ENCODE measurements around the gene SNX24. TPM values are rescaled to one million over a fixed set of nuclear protein-coding genes. Genes with fewer than 3 reads are reported as not detected.

SNX24 gene
- total and polyA plus RNA-seq, 5 donors from 2014 or later: 7.8 to 22.0 (median 11.1) TPM

DNA sequence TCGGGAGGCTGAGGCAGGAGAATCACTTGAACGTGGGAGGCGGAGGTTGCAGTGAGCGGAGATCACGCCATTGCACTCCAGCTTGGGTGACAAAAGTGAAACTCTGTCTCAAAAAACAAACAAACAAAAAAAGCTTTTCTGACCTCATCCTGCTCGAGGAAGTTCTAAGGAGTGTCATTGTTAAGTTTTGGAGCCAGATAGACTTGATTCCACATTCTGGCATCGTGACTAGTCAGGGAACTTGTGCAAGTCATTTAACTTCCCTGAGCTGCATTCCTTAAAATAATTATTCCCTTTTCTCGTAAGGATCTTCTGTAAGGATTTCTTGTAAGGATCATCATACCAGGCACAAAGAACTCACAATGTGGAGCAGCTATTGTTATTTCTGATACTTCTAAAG, 26.2 kb downstream of the SNX24 start:
- Mint-ChIP-seq H3K27ac (no peak overlapping the region), H3K36me3 (peaks cover 1% of the 10 kb centered on the region), H3K9me3 (peaks cover 0 to 2% (median 0%) of the 10 kb centered on the region in 7 donors), H3K4me1 (peaks cover 0 to 7% (median 2%) of the 10 kb centered on the region in 4 donors), H3K4me3 (no peak overlapping the region), H3K27me3 (no peaks in the 10 kb centered on the region)
- no peaks in the 10 kb centered on the region for H3K9me3 ChIP-seq (ENCODE audit: control insufficient read depth in 2 of 2, low read length in 2 of 2)
- H3K36me3 ChIP-seq (ENCODE audit: control insufficient read depth, insufficient read depth, low read length): peaks cover 2% of the 10 kb centered on the region
- H3K4me3 ChIP-seq (ENCODE audit: low read depth, low read length): no peak overlapping the region
- DNase-seq (no peak), ATAC-seq (ENCODE audit: low read depth in 2 of 2) (no peak)
- H3K27ac ChIP-seq (ENCODE audit: insufficient read depth, low read length, poor library complexity, severe bottlenecking): no peak overlapping the region
- H3K27me3 ChIP-seq (ENCODE audit: control insufficient read depth, insufficient read depth, low read length): no peaks in the 10 kb centered on the region
- H3K4me1 ChIP-seq (ENCODE audit: control insufficient read depth, insufficient read depth, low read length, poor library complexity, severe bottlenecking): no peaks in the 10 kb centered on the region

DNA sequence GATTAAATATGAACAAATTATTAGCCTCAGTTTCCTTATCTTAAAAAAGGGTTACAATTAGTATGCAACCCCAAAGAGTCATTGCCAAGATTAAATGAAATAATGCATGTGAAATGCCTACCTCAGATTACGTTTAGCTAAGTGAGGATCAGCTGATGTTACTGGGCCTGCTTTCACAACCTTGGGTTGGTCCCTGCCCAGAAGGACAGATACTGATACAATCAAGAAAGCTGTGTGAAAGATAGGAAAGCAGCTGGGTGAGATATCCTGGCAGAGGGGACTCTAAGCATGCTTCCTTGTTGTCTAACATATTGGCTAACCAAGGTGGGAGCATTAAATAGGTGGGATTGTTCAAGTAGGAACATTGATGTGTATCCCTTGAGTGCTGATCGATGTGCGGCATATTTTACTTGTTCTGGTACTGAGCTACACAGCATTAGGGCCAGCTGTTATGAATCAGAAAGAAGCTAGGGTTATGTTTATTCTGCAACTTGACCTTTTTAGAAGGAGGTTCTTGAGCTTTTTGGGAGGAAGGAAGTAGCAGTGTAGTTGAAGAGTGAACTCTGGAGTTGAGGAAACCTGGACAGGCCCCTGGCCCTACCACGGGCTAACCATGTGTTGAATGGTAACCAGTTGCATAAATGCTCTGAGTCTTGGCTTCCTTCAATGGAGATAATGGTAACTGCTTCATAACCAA, 28.9 kb downstream of the SNX24 start:
- no peaks in the 10 kb centered on the region for H3K27me3 ChIP-seq (ENCODE audit: control insufficient read depth, insufficient read depth, low read length)
- Mint-ChIP-seq H3K4me1 (peaks cover 0 to 23% (median 5%) of the 10 kb centered on the region in 4 donors), H3K4me3 (no peak overlapping the region), H3K27ac (no peak overlapping the region), H3K9me3 (peaks cover 0 to 2% (median 0%) of the 10 kb centered on the region in 7 donors), H3K27me3 (no peaks in the 10 kb centered on the region), H3K36me3 (peaks cover 6% of the 10 kb centered on the region)
- DNase-seq: no peak
- no peaks in the 10 kb centered on the region for H3K9me3 ChIP-seq (ENCODE audit: control insufficient read depth in 2 of 2, low read length in 2 of 2)
- no peaks in the 10 kb centered on the region for H3K36me3 ChIP-seq (ENCODE audit: control insufficient read depth, insufficient read depth, low read length)
- H3K27ac ChIP-seq (ENCODE audit: insufficient read depth, low read length, poor library complexity, severe bottlenecking): no peak overlapping the region
- H3K4me3 ChIP-seq (ENCODE audit: low read depth, low read length): no peak overlapping the region
- H3K4me1 ChIP-seq (ENCODE audit: control insufficient read depth, insufficient read depth, low read length, poor library complexity, severe bottlenecking): no peaks in the 10 kb centered on the region
- no peak for ATAC-seq (ENCODE audit: low read depth in 2 of 2)

DNA sequence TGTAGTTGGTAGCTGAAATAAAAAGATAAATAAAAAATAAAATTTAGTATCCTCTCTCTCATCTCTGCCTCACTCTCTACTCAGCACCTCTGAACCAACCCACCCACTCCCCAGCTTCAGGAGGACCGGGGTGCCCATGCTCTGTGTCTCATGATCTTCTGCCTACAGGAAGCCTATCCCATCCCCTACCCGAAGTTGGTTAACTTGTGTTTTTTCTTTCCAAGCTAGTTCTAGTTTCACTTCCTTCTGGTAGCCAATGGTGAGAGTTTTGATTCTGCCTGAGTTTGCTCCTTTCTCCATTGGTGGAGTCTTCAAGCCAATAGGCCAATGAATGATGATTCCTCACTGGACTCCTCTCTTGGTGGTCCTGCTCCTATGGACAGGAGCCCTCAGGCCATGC, 32.1 kb downstream of the SNX24 start:
- H3K27ac ChIP-seq (ENCODE audit: insufficient read depth, low read length, poor library complexity, severe bottlenecking): no peak overlapping the region
- H3K36me3 ChIP-seq (ENCODE audit: control insufficient read depth, insufficient read depth, low read length): no peaks in the 10 kb centered on the region
- H3K4me3 ChIP-seq (ENCODE audit: low read depth, low read length): no peak overlapping the region
- H3K36me3 Mint-ChIP-seq: peaks cover 6% of the 10 kb centered on the region
- peaks cover 1 to 18% (median 5%) of the 10 kb centered on the region in 4 donors for H3K4me1 Mint-ChIP-seq
- no peaks in the 10 kb centered on the region for H3K27me3 ChIP-seq (ENCODE audit: control insufficient read depth, insufficient read depth, low read length)
- no peak overlapping the region for H3K4me3 Mint-ChIP-seq
- ATAC-seq (ENCODE audit: low read depth in 2 of 2) (no peak), DNase-seq (no peak)
- no peaks in the 10 kb centered on the region for H3K4me1 ChIP-seq (ENCODE audit: control insufficient read depth, insufficient read depth, low read length, poor library complexity, severe bottlenecking)
- no peaks in the 10 kb centered on the region for H3K27me3 Mint-ChIP-seq
- H3K9me3 ChIP-seq (ENCODE audit: control insufficient read depth in 2 of 2, low read length in 2 of 2): no peaks in the 10 kb centered on the region
- H3K9me3 Mint-ChIP-seq: peaks cover 0 to 2% (median 0%) of the 10 kb centered on the region in 7 donors
- H3K27ac Mint-ChIP-seq: no peak overlapping the region

DNA sequence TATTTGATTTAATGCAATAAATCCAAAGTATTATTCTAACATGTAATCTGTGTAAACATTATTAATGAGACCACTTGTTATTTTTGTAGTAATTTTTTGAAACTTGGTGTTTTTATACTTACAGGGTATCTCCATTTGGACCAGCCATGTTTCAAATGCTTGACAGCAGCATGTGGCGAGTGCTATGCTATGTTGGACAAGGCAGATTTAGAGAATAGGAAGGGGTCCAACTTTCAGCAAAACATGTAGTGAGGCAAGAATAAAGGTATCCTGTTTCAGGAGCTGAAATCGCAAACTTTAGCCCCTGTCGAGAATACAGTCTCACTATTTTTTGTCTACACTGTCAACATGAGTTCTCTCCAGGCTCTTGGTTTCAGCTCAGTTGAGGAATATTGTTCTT, 33.7 kb downstream of the SNX24 start:
- Histone ChIP-seq H3K4me3 (ENCODE audit: low read depth, low read length) (no peak overlapping the region), H3K4me1 (ENCODE audit: control insufficient read depth, insufficient read depth, low read length, poor library complexity, severe bottlenecking) (no peaks in the 10 kb centered on the region), H3K9me3 (ENCODE audit: control insufficient read depth in 2 of 2, low read length in 2 of 2) (no peaks in the 10 kb centered on the region), H3K36me3 (ENCODE audit: control insufficient read depth, insufficient read depth, low read length) (no peaks in the 10 kb centered on the region), H3K27ac (ENCODE audit: insufficient read depth, low read length, poor library complexity, severe bottlenecking) (no peak overlapping the region), H3K27me3 (ENCODE audit: control insufficient read depth, insufficient read depth, low read length) (no peaks in the 10 kb centered on the region)
- Mint-ChIP-seq H3K4me1 (peaks cover 5 to 24% (median 6%) of the 10 kb centered on the region in 4 donors), H3K4me3 (no peak overlapping the region), H3K27me3 (no peaks in the 10 kb centered on the region), H3K9me3 (peaks cover 0 to 2% (median 0%) of the 10 kb centered on the region in 7 donors), H3K36me3 (peaks cover 6% of the 10 kb centered on the region), H3K27ac (no peak overlapping the region)
- no peak for ATAC-seq (ENCODE audit: low read depth in 2 of 2)
- DNase-seq: no peak

DNA sequence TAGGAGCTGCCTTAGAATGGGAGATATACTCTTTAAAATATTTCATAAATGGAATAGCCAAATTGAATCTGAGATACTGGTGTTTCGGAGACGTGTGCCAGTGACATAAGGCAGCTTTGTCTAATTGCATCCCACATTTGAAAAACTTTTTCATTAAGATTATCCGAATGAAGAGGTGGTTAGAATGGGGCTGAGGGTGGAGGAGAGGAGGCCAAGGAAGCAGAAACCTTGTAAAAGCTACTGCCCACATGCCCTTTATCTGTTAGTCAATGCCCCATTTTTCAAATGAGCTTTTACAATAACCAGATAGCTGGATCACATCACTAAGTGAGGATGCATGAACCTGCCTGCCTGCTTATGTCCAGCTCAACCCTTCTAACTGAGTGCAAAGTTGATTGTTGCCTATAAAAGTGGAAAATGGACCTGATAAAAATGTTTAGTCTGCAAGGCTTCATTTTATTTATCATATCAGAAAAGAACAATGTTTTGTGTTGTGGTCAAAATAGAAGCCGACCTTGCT, 34.8 kb downstream of the SNX24 start:
- Mint-ChIP-seq H3K4me3 (no peak overlapping the region), H3K4me1 (peaks cover 3 to 24% (median 6%) of the 10 kb centered on the region in 4 donors), H3K9me3 (no peaks in the 10 kb centered on the region), H3K27ac (no peak overlapping the region), H3K36me3 (peaks cover 6% of the 10 kb centered on the region), H3K27me3 (no peaks in the 10 kb centered on the region)
- H3K9me3 ChIP-seq (ENCODE audit: control insufficient read depth in 2 of 2, low read length in 2 of 2): no peaks in the 10 kb centered on the region
- no peaks in the 10 kb centered on the region for H3K4me1 ChIP-seq (ENCODE audit: control insufficient read depth, insufficient read depth, low read length, poor library complexity, severe bottlenecking)
- DNase-seq: no peak
- H3K36me3 ChIP-seq (ENCODE audit: control insufficient read depth, insufficient read depth, low read length): no peaks in the 10 kb centered on the region
- no peaks in the 10 kb centered on the region for H3K27me3 ChIP-seq (ENCODE audit: control insufficient read depth, insufficient read depth, low read length)
- ATAC-seq (ENCODE audit: low read depth in 2 of 2): no peak
- no peak overlapping the region for H3K4me3 ChIP-seq (ENCODE audit: low read depth, low read length)
- H3K27ac ChIP-seq (ENCODE audit: insufficient read depth, low read length, poor library complexity, severe bottlenecking): no peak overlapping the region

DNA sequence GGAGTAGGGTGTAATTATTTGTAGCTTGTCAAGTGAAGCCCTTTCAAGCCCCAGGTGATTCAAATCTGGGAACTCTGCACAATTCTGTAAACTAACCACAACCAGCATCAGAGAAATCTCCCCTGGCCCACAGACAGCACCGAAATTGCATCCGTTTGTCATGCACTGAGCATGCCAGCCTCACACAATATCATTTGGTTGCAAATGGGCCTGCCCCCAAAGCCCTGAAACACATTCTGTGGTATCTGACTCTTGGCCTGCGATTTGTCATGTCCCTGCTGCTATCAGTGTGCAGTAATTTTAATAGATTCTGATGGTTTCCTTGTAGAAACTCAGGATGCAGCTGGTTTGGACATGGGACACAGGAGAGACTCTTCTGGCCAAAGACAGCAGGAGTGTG, 35.3 kb downstream of the SNX24 start:
- Histone ChIP-seq H3K27ac (ENCODE audit: insufficient read depth, low read length, poor library complexity, severe bottlenecking) (no peak overlapping the region), H3K36me3 (ENCODE audit: control insufficient read depth, insufficient read depth, low read length) (no peaks in the 10 kb centered on the region), H3K4me3 (ENCODE audit: low read depth, low read length) (no peak overlapping the region), H3K9me3 (ENCODE audit: control insufficient read depth in 2 of 2, low read length in 2 of 2) (no peaks in the 10 kb centered on the region), H3K4me1 (ENCODE audit: control insufficient read depth, insufficient read depth, low read length, poor library complexity, severe bottlenecking) (no peaks in the 10 kb centered on the region), H3K27me3 (ENCODE audit: control insufficient read depth, insufficient read depth, low read length) (no peaks in the 10 kb centered on the region)
- H3K27ac Mint-ChIP-seq: no peak overlapping the region
- H3K36me3 Mint-ChIP-seq: peaks cover 6% of the 10 kb centered on the region
- H3K4me3 Mint-ChIP-seq: no peak overlapping the region
- ATAC-seq (ENCODE audit: low read depth in 2 of 2): no peak
- no peaks in the 10 kb centered on the region for H3K27me3 Mint-ChIP-seq
- H3K4me1 Mint-ChIP-seq: peaks cover 3 to 24% (median 6%) of the 10 kb centered on the region in 4 donors
- no peak for DNase-seq
- no peaks in the 10 kb centered on the region for H3K9me3 Mint-ChIP-seq

DNA sequence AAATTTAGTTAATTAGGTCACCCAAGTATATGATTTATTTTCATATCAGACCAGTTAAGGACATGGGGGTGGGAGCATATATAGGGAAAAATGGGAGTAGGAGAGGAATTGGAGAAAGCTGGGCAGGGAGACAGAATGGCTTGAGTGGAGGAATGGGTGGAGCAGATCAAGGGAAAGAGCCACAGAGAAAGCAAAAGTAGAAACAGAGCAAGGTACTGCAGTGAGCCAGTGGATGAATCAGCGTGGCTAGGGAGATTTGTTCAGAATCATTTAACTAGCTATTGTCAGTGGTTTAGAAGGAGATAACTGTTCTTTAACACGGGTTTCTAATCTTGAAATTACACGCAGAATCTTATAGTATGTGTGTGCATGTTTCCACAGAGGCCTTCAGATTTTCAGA, 37.4 kb downstream of the SNX24 start:
- Mint-ChIP-seq H3K27ac (no peak overlapping the region), H3K4me3 (no peak overlapping the region), H3K9me3 (peaks cover 0 to 3% (median 0%) of the 10 kb centered on the region in 7 donors), H3K36me3 (no peaks in the 10 kb centered on the region), H3K27me3 (no peaks in the 10 kb centered on the region), H3K4me1 (peaks cover 0 to 10% (median 4%) of the 10 kb centered on the region in 4 donors)
- Histone ChIP-seq H3K4me3 (ENCODE audit: low read depth, low read length) (no peak overlapping the region), H3K9me3 (ENCODE audit: control insufficient read depth in 2 of 2, low read length in 2 of 2) (no peaks in the 10 kb centered on the region), H3K27me3 (ENCODE audit: control insufficient read depth, insufficient read depth, low read length) (no peaks in the 10 kb centered on the region), H3K27ac (ENCODE audit: insufficient read depth, low read length, poor library complexity, severe bottlenecking) (no peak overlapping the region), H3K36me3 (ENCODE audit: control insufficient read depth, insufficient read depth, low read length) (no peaks in the 10 kb centered on the region), H3K4me1 (ENCODE audit: control insufficient read depth, insufficient read depth, low read length, poor library complexity, severe bottlenecking) (no peaks in the 10 kb centered on the region)
- DNase-seq (no peak), ATAC-seq (ENCODE audit: low read depth in 2 of 2) (no peak)

DNA sequence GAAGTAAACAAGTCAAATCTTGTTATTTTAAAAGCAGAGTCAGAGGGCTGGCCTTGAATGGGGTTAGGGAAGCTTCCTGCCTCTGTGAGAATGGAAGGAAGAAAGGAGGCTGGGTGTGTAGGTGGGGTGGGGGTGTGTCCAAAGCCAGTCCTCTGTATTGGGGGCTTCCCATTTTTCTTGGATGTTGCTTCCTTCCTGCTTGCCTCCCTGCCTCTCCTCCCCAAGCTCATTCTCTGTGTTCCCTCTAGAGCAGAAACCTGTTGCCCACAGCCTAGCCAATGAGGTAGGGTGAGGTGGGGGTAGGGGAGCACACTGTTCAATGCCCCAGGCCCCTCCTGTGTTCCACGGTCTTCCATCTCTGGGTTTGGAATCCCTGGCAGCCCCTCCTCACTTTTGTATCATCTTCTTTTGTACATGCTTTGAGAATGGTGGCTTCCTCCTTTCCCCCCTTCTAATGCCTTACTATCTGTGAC, 39.7 kb downstream of the SNX24 start:
- Histone ChIP-seq H3K27ac (ENCODE audit: insufficient read depth, low read length, poor library complexity, severe bottlenecking) (no peak overlapping the region), H3K9me3 (ENCODE audit: control insufficient read depth in 2 of 2, low read length in 2 of 2) (no peaks in the 10 kb centered on the region), H3K27me3 (ENCODE audit: control insufficient read depth, insufficient read depth, low read length) (no peaks in the 10 kb centered on the region), H3K4me1 (ENCODE audit: control insufficient read depth, insufficient read depth, low read length, poor library complexity, severe bottlenecking) (no peaks in the 10 kb centered on the region), H3K36me3 (ENCODE audit: control insufficient read depth, insufficient read depth, low read length) (no peaks in the 10 kb centered on the region), H3K4me3 (ENCODE audit: low read depth, low read length) (no peak overlapping the region)
- H3K36me3 Mint-ChIP-seq: no peaks in the 10 kb centered on the region
- no peaks in the 10 kb centered on the region for H3K27me3 Mint-ChIP-seq
- H3K27ac Mint-ChIP-seq: no peak overlapping the region
- DNase-seq (no peak), ATAC-seq (ENCODE audit: low read depth in 2 of 2) (no peak)
- peaks cover 0 to 6% (median 4%) of the 10 kb centered on the region in 4 donors for H3K4me1 Mint-ChIP-seq
- H3K4me3 Mint-ChIP-seq: no peak overlapping the region
- peaks cover 0 to 7% (median 0%) of the 10 kb centered on the region in 7 donors for H3K9me3 Mint-ChIP-seq
